NCI-H2081 treated with DMSO at 0.1 percent for 48 hours (cell line): Measurements from ENCODE around the gene SH2B2.

ENCODE experiments used
- DNase-seq: peaks from one replicate; lab custom pipeline; 2025; lab: John Stamatoyannopoulos, UW

The SH2B2 gene

GRCh38 chr7:102286237-102287110, at the start of gene SH2B2:
SH2B2 (plus strand) TSS chr7:102286868; CDS start chr7:102300551, 13,683 bp downstream.
- no peak for DNase-seq

- DNase-seq = no peak
These were observed 47.4 kb upstream of the SH2B2 start for GRCh38 chr7:102239206-102239820.

GRCh38 chr7:102241431-102241830, 45.2 kb upstream of the SH2B2 start:
- no peak for DNase-seq

- DNase-seq = no peak
These were observed 42.1 kb upstream of the SH2B2 start for GRCh38 chr7:102244601-102245000.

DNA sequence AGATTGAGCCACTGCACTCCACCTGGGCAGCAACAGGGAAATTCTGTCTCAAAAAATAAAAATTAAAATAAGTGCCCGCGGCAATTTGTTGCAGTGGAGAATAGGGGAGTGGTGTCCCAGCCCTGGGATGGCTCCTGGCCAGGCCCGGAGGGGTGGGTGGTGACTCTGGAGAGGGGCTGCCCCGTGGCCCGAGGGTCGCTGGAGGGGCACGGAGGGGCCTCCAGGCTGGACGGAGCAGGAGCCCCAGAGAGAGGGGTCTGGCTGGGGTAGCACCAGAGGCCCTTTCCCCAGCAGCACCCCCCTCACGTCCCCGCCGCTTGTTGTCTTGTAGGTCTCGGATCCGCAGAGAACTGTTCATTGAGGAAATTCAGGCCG, 38.6 kb upstream of the SH2B2 start:
- no peak for DNase-seq

- no peak for DNase-seq
These were observed 37.9 kb upstream of the SH2B2 start for GRCh38 chr7:102248456-102249395.

DNA sequence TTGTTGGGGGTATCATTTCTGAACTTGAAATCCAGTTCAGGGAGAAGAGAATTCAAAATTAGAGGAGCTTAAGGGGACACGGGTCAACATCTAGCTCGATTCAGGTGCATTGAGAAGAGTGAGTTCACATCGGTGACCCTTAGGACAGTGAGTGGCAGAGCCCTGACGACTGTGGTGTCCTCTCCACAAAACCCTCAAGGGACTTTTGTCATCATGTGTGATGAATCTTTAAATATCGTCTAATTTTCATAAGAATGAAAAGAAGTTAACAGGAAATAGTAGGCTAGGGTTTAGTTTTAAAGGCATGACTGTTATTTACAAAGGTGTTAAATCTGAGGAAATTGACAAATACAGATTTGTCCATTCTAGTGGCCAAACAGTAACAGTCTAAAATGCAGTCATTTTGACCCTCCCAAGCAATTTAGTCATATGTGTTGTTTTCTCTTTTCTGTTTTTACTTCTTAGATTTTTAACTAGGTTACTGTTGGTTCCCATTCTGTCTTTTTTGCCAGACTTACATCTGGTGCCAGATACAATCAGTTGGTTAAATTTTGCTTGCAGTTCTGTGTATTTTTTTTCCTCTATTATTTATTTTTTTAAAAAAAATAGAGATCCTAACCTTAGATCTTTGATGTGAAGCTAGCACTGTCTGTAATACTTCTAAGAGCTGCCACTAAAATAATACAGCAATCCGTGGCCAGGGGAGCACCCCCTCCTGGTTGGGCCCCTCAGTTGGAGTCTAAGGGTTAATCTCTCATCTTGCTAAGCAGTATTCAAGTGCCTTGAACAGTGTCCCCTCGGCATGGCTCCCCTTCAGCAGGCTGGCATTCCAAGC, 34.9 kb upstream of the SH2B2 start:
- DNase-seq = no peak

DNA sequence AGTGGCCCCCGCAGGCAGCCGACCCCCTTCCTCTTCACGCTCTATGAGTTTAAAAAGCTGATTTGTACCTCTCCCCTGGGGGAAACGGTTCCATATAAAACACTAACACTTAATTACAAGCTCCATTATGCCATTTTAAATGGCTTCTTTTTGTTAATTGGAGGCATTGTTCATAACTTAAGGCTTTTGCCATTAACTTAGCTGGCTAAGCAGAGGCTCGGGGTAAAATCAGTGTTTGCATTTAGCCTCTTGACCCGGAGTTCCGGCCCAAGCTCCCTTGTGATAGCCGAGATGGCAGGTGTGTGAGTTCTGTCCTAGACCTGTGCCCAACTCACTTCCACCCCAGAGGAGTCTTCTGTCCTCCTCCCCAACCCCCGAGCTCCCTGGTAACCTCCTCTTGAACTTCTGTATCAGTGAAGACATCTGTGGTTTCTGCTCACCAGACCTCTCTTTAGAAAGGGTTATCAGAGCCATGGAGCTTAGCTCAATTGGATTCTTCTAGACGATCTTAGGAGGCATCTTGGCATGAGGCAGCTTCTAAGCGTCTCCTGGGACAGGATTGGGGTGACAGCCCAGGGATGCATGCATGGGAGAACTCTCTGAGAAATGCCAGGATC, 34.2 kb upstream of the SH2B2 start:
- no peak for DNase-seq

GRCh38 chr7:102253066-102253972, 33.3 kb upstream of the SH2B2 start:
- DNase-seq = no peak

DNA sequence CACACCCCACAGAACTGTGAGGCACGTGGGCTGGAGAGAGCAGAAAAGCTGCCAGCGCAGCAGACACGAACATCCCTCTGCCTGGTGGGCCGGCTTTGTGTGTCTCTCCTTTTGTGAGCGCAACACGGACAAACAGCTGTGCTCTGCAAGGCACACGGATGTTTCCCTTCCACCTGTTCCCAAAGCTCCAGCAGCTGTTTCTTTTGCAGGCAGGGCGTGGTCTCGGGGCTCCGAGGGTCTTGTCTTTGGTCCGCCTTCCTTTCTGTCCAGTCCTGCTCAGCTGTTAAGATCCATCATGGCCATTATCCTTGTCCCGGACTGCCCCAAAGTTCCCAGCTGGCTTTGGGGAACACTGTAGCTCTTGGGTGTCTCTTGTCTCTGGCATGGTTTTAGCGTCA, 32.7 kb upstream of the SH2B2 start:
- no peak for DNase-seq

DNA sequence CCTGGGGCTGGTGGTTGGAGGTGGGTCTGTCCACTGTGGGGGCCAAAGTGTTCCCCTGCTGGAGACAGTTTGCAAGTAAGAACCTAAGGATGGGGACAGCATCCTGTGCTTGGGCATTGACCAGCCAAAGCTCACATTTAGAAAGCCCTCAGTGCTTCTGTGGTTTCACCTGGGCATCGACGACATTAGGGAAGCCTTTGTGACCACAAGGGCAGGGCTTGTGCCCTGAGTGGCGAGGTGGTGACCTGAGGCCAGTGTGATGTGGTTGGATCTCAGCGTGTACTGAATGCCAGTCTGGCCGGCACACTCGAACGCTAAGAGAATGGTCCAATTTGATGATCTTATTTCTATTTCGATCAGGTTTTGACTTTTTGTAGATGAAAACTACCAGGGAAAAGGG, 32.1 kb upstream of the SH2B2 start:
- no peak for DNase-seq

DNA sequence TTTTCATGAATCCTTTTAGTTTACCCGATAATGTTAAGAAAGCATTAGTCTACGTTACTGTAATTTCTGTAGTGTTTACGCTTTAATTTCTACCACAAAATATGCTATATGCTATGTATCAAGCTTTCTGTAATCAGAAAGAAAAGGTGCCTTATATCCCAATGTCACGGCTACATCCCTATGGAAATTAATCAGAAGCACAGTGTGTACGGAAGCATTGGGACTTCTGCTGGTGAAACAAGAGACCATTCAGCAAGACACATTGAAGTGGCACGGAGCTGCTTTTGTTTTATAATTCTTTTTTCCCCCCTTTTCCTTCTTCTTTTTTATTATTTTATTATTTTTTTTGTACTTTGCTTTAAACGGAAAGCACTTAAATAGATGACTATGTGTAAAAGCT, 31.2 kb upstream of the SH2B2 start:
- DNase-seq = no peak

- no peak for DNase-seq
These were observed 30.8 kb upstream of the SH2B2 start for GRCh38 chr7:102255916-102256315.

GRCh38 chr7:102258073-102258748, 28.5 kb upstream of the SH2B2 start:
- DNase-seq = no peak

GRCh38 chr7:102258749-102259107, 27.9 kb upstream of the SH2B2 start:
- no peak for DNase-seq

GRCh38 chr7:102260856-102261255, 25.8 kb upstream of the SH2B2 start:
- DNase-seq = no peak

GRCh38 chr7:102261451-102261850, 25.2 kb upstream of the SH2B2 start:
- no peak for DNase-seq

- DNase-seq = no peak
These were observed 24.1 kb upstream of the SH2B2 start for GRCh38 chr7:102262546-102262945.

GRCh38 chr7:102264367-102264891, 22.2 kb upstream of the SH2B2 start:
- no peak for DNase-seq
